Retinal pigment epithelial cell (primary cell): ENCODE data around the gene SMPD4.
"Not testable (repeated sequence)": the region's sequence is repeated elsewhere in the genome, so short reads cannot be mapped to it uniquely, and the experiment has no call there.

Experiments used
- DNase-seq: peaks from one replicate; pipeline ENCODE4 v3.0.0-alpha.2; 2010; ENCODE audit warnings: low read depth
- H3K4me3 ChIP-seq: 2 replicates; pipeline ENCODE4 v1.5.1; 2011; ENCODE audit warnings: mild to moderate bottlenecking, low read length, control low read depth, moderate library complexity
- TF ChIP-seq, protein P1 (sequence below): conservative IDR thresholded peaks from 2 replicates; pipeline ENCODE4 v1.5.1; 2011; ENCODE audit warnings: low read depth, low read length, control low read depth, inconsistent platforms

Gene SMPD4

DNA sequence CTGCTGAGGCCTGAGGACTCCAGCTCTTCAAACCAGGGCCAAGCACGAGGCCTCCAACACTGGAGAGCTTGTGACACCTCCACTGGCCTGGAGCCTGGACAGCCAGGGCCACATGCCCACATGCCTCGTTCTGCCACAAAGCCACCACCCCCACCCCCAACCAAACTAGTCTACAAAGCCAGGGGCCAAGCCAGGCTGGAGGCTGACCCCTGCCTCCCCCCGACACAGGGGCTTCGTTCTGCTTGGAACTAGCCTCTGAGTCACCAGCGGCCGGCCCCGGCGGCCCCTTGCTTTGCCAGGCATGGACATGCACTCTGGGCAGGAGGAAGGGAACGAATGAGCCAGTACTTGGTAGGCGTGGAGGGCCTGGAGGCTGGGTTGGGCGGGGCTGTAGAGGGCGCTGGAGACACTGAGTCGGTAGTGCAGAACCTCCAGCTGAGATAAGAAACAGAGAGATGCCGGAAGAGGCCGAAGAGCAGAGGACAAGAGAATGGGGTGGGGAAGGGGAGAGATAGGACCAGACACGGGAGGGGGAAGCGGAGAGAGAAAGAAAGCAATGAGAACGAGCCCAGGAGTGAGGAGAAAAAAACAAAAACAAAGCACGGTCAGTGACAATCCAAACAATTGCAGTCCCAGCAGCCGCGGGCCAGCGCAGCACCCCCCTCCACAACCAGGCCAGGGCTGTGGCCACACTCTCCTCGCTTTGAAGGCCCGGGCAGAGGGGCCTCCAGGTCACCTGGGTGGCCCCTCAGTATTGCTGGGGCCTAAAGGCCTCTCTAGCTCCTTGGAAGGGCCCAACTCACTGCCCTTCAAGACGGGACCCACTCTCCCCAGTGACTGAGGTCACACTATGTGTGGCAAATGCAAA, 20.3 kb downstream of the SMPD4 start:
- TF ChIP-seq, protein P1, sequence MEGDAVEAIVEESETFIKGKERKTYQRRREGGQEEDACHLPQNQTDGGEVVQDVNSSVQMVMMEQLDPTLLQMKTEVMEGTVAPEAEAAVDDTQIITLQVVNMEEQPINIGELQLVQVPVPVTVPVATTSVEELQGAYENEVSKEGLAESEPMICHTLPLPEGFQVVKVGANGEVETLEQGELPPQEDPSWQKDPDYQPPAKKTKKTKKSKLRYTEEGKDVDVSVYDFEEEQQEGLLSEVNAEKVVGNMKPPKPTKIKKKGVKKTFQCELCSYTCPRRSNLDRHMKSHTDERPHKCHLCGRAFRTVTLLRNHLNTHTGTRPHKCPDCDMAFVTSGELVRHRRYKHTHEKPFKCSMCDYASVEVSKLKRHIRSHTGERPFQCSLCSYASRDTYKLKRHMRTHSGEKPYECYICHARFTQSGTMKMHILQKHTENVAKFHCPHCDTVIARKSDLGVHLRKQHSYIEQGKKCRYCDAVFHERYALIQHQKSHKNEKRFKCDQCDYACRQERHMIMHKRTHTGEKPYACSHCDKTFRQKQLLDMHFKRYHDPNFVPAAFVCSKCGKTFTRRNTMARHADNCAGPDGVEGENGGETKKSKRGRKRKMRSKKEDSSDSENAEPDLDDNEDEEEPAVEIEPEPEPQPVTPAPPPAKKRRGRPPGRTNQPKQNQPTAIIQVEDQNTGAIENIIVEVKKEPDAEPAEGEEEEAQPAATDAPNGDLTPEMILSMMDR, result peak; percentile 3
- not testable (repeated sequence) for DNase-seq, H3K4me3 ChIP-seq

DNA sequence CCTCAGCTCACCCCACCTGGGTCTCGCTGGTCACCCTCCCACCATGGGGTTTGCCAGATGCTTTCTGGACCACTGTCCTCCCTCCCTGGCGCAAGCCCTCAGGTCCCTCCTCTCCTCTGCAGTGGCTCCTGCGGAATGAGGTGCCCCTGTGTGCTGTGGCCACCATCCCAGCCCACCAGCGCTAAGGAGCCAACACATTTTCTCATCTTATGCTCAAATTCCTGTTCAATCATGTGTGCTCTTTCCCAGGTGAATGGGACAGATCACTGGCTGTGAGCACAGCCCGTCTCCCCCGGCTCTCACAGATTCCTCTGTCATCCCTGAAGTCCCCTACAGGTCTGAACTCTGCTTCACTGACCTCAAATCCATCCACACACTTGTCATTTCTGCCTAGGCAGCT, 21.3 kb downstream of the SMPD4 start:
- no peak overlapping the region for H3K4me3 ChIP-seq
- TF ChIP-seq, protein P1, result no peak
- no peak for DNase-seq

DNA sequence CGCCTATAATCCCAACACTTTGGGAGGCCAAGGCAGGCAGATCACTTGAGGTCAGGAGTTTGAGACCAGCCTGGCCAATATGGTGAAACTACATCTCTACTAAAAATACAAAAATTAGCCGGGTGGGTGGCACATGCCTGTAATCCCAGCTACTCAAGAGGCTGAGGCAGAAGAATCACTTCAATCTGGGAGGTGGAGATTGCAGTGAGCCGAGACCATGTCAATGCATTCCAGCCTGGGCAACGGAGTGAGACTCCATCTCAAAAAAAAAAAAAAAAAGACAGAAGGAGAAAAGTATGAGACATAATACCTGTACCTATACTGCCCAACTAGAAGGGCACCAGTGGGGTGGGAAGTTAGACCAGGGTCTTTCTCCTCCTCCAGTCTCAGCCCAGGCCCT, 22.0 kb downstream of the SMPD4 start:
- not testable (repeated sequence) for H3K4me3 ChIP-seq, DNase-seq

DNA sequence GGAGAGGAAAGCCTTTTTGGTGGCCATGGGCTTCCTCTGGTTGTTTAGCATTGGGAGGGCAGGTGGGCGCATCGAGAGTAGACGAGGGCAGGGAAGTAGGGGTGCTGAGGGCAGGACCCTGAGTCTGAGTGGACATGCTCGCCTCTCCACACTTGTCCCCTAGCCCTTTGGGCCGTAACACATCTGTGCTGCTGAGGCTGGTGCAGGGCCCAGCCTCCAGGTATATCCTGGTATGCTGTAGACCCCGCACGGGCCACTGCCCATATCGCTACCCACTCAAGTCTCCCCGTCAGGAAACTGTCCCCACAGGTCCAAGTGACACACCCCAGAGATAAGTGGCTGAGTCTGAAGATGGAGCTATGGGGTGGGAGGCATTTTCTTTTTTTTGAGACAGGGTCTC, 22.8 kb downstream of the SMPD4 start:
- no peak for DNase-seq
- TF ChIP-seq, protein P1, result no peak
- H3K4me3 ChIP-seq, result no peak overlapping the region

DNA sequence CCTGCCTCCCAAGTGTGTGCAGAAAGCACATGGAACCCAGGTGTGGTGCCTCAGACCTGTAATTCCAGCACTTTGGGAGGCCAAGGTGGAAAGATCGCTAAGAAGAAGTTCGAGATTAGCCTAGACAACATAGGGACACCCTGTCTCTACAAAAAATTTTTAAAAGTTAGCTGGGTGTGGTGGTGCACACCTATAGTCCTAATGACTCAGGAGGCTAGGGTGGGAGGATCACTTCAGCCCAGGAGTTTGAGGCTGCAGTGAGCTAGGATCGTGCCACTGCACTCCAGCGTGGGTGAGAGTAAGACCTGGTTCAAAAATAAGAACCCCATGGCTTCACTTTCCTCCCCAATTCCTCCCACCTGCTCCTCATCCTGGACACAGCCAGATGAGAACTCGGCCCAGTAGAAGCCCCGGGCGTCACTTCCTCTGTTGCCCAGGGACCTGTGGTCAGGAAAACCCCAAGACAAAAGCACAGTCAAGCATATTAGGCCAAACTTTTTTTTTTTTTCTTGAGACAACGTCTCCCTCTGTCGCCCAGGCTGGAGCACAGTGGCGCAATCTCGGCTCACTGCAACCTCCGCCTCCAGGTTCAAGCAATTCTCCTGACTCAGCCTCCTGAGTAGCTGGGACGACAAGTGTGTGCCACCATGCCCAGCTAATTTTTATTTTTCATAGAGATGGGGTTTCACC, 23.4 kb downstream of the SMPD4 start:
- H3K4me3 ChIP-seq, DNase-seq: not testable (repeated sequence)

DNA sequence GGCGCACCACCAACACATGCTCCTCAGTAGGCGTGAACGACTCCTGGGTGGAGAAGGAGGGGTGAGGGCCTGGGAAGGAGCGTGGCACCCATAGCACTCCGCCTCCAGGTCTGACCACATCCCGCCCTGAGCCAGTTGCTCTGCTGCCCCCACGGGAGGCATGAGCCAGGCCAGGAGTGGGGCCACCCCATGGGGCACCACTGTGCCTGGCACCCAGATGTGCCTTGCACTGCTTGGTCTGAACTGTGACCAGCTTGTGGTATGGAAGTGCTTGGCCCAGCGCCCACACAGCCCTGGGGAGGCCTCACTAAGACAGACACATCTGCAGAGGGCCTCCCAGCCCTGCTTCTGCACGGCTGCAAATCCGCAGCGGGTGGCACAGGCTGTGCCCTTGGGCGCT, 24.0 kb downstream of the SMPD4 start:
- not testable (repeated sequence) for DNase-seq, H3K4me3 ChIP-seq

DNA sequence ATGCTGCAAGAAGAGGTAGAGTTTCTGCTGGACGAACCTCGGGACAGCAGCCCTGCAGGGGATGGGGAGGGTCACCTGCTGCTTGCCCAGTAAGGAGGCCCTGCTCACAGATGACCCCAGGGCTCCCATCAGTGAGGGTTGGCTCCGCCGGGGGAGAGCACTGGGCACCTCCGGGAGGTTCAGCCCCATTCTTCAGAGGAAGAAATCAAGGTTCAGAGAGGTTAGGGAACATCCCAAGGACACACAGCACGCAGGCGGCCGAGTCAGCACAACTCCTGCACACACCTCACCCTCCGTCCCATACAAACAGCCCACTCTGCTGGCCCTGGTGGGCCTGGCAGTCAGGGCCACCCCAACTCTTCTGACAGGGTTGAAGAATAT, 24.8 kb downstream of the SMPD4 start:
- DNase-seq, result no peak
- H3K4me3 ChIP-seq, result no peak overlapping the region
- TF ChIP-seq, protein P1, result no peak

DNA sequence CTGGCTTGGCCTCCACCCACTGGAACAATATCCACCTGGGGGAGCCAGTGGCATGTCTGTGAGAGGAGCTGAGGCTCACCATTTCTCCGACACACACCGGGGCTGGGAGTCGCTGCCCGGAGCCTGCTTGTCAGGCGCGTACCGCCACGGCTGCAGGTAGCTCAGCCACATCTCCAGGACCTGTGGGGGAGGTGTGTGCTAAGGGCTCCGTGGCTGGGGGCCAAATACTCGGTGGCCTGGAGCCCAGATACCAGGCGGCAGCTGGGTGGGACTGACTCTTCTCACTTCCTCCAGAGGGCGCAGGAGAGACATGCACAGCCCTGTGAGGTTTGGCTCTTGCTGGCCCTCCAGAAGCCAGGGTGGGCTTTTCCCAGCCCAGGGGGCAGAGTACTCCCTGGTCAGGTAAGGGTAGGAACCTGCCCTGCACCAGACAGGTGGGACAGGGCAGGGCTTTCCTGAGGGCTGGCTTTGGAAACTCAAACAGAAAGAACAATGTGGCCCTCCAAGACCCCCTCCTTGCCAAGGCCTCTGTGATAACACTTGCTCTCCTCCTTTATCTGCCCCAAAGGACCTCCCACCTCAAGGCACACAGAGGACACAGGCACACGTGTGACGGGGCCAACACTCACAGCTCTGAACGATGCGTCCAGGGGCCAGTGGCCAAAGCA, 25.3 kb downstream of the SMPD4 start:
- TF ChIP-seq, protein P1, result peak; percentile 70
- not testable (repeated sequence) for H3K4me3 ChIP-seq
- DNase-seq, result peak; percentile 23
